ENCODE data around the gene PLAAT5.
A peak's percentile ranks its signal among the peaks of the same experiment; 100 is the strongest.
"Not testable (repeated sequence)": the region's sequence is repeated elsewhere in the genome, so short reads cannot be mapped to it uniquely, and the experiment has no call there.

PLAAT5 gene

DNA sequence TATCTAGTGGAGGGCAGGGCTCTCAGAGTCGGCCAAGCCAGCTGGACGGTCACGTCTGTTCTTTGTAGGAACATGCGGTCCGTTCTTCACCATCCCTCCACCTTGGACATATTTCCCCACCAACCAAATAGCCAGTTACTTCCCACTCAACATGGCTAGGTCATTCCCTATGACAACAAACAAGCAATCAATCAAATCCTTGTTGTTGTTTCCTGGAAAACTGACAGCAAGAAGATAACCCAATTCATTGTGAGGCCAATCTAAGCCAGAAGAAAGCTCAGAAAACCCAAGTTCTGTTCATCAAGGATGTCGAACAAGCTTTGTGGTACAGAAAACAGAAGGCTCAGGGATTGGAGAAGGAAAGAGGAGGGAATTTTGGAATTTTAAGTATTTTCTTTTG is 10.9 kb downstream of the PLAAT5 start:
- no peak for DNase-seq (ENCODE audit: low read depth)

DNA sequence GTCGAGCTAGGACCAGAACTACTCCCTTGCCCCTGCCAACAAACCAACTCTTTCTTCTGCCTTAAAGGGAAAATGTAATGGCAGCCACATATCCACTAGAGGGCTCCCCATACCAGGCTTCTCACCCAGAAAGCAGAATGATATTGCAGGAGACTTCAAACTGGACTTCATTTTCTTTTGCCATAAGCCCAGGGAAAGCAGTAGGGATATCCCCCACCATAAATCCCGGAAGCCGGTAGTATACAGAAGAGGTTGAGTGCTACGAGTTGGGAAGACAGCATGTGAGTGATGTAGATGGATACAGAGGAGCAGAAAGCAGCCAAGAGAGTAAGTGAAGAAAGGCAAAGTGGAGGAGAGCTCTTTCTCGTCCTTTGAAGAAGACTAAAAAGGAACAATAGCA is 12.1 kb downstream of the PLAAT5 start:
- peak; percentile 36 for DNase-seq (ENCODE audit: low read depth)

DNA sequence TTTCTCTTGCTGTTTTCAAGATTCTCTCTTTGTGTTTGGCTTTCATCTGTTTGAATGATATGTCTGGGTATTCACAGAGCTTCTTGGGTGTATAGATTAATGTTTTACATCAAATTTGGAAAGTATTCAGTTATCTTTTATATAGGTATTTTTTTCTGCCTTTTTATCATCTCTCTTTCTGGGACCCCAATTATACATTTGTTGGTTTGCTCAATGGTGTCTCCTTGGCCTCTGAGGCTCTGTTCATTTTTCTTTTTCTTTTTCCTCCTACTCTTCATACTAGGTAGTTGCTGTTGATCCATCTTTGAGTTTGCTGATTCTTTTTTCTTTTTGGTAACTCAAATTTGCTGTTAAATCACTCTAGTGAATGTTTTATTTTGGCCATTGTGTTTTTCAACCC is 14.3 kb downstream of the PLAAT5 start:
- no peak for DNase-seq (ENCODE audit: low read depth)

DNA sequence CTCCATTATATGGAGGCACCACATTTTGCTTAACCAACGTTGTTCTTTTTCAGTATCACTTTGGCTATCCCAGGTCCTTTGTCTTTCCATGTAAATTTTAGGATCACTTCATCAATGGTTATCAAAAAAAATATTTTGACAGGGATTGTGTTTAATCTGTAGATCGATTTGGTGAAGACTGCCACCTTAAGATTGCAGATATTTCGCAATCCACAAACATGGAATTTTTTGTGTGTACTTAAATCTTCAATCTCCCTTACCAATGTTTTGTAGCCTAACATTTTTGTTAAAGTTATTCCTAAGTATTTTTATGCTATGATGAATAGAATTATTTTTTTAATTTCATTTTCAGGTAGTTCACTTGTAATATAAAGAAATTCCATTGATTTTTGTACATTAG is 18.6 kb downstream of the PLAAT5 start:
- DNase-seq (ENCODE audit: low read depth) = no peak

DNA sequence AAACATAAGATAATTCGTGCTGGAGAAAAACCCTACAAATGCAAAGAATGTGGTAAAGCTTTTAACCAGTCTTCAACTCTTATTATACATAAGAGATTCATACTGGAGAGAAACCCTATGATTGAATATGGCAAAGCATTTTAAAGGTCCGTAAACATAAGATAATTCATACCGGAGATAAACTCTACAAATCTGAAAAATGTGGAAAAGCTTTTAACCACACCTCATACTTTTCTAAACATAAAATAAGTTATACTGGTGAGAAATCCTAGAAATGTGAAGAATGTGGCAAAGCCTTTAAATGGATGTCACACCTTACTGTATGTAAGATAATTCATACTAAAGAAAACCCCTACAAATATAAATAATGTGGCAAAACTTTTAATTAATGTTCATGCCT is 20.7 kb downstream of the PLAAT5 start:
- no peak for DNase-seq (ENCODE audit: low read depth)

DNA sequence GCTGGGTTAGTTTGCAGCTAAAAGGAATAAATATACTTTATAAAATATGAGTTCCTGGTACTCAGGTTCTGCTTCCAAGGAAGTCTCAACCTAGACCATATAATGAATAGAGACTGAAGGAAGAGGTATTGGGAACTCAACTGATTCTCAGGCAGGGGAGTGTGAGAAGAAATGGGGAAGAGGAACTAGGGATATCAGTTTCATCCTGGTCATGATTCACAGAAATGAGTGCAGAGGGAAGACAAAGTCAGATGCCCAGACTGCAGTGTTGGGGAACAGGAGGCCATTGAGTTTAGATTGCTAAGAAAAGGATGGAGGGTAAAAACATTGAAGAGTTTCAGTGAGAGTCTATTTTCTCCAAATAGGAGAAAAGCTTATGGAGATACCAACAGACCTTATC is 28.8 kb downstream of the PLAAT5 start:
- DNase-seq (ENCODE audit: low read depth) = no peak

DNA sequence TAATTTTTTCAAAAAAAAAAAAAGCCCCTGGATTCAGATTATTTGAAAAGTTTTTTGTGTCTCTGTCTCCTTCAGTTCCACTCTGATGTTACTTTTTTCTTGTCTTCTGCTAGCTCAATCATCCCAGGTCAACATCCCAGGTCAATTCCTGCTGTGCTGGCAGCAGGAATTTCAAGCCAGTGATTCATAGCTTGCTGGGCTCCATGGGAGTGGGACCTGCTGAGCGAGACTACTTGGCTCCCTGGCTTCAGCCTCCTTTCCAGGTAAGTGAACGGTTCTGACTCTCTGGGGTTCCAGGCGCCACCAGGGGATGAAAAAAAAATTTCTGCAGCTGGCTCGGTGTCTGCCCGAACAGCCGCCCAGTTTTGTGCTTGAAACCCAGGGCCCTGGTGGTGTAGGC is 31.4 kb downstream of the PLAAT5 start:
- DNase-seq (ENCODE audit: low read depth) = no peak

DNA sequence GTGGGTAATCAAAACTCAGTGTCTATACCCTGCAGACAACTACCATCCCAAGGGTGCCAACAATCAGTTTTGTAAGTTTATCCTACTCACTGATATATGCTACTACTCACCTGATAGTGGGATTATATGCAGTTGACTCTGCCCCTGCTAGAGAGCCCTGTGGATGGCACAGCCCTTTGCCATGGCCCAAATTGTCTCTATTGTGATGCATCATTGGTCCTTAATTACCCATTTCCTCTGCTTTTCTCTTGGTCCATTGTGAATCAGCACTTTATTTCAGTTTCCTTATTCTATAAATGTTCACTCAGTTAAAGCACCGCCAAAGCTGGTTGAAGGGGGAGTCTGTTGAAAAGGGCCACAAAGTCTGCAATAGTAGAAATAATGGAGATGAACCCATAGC is 42.3 kb downstream of the PLAAT5 start:
- no peak for DNase-seq (ENCODE audit: low read depth)

DNA sequence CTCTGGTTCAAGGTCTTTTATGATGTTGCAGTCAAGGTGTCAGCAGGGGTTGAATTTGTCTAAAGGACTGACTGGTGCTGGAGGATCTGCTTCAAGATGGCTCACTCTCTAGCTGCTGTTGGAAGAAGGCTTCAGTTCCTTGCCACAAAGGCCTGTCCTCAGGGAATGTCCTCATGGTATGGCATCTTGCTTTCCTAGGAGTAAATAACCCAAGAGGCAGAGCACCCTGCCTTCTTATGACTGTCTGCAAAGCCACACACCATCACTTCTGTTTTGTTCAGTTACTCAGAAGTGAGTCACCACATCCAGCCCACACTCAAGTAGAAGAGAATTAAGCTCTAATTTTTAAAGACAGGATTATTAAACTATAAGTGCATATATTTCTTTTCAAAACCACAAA is 45.2 kb downstream of the PLAAT5 start:
- no peak for DNase-seq (ENCODE audit: low read depth)

DNA sequence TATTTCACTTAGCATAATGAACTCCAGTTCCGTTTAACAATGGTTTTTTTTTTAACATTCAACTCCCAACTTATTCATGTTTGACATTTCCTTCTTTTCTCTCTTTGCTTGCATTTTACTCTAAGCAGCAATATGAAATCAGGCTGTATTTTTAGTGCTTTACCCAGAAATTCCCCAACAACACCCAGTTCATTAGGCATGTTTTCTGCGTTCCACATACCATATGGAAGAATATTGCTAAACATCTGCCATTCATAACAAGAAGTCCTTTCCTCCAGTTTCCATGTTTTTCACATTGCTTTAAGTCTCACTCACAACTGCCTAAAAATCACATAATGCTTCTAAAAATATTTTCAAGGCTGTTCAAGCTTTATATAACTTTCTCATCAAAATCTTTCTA is 45.8 kb downstream of the PLAAT5 start:
- no peak for DNase-seq (ENCODE audit: low read depth)

DNA sequence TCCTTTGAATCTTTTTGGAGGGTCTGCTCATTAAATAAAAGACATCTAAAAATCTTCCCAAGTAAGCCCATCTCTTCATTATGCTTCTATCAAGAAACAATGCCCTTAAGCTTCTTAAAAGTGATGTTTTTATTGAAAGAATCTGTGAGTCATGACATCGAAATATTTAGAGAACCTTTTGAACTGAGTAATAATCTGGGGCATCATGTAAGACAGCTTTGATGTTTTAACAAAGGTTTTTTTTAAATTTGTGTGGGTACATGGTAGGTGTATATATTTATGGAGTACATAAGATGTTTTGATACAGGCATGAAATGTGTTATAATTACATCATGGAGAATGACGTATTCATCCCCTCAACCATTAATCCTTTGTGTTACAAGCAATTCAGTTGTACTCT is 46.8 kb downstream of the PLAAT5 start:
- no peak for DNase-seq (ENCODE audit: low read depth)

DNA sequence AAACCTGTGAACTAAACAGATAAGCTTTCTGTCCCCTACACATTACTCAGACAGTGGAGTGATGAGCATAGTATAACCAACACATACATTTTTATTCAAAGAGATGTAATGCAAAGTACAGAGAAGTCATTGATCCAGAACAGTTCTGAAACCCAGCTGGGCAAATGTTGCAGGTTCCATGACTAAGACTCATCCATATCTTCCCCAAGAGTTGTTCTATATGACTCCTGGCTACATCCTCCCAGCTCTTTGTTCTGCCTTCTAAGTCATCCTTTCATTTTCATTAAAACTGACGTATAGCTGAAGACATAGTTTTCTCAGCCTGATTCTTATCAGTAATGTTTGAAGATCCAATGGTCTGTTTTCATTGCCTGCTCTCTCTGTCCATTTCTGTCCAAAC is 47.3 kb downstream of the PLAAT5 start:
- no peak for DNase-seq (ENCODE audit: low read depth)

DNA sequence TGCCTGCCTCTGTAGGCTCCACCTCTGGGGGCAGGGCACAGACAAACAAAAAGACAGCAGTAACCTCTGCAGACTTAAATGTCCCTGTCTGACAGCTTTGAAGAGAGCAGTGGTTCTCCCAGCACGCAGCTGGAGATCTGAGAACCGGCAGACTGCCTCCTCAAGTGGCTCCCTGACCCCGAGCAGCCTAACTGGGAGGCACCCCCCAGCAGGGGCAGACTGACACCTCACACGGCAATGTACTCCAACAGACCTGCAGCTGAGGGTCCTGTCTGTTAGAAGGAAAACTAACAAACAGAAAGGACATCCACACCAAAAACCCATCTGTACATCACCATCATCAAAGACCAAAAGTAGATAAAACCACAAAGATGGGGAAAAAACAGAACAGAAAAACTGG is 55.1 kb downstream of the PLAAT5 start:
- DNase-seq (ENCODE audit: low read depth) = not testable (repeated sequence)

DNA sequence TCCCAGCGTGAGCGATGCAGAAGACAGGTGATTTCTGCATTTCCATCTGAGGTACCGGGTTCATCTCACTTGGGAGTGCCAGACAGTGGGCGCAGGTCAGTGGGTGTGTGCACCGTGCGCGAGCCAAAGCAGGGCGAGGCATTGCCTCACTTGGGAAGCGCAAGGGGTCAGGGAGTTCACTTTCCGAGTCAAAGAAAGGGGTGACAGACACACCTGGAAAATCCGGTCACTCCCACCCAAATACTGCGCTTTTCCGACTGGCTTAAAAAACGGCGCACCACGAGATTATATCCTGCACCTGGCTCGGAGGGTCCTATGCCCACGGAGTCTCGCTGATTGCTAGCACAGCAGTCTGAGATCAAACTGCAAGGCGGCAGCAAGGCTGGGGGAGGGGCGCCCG is 55.6 kb downstream of the PLAAT5 start:
- not testable (repeated sequence) for DNase-seq (ENCODE audit: low read depth)

DNA sequence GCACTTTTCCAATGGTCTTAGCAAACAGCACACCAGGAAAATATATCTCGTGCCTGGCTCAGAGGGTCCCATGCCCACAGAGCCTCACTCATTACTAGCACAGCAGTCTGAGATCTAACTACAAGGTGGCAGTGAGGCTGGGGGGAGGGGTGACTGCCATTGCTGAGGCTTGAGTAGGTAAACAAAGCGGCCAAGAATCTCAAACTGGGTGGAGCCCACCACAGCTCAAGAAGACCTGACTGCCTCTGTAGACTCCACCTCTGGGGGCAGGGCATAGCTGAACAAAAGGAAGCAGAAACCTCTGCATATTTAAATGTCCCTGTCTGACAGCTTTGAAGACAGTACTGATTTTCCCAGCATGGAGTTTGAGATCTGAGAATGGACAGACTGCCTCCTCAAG is 60.2 kb downstream of the PLAAT5 start:
- not testable (repeated sequence) for DNase-seq (ENCODE audit: low read depth)

DNA sequence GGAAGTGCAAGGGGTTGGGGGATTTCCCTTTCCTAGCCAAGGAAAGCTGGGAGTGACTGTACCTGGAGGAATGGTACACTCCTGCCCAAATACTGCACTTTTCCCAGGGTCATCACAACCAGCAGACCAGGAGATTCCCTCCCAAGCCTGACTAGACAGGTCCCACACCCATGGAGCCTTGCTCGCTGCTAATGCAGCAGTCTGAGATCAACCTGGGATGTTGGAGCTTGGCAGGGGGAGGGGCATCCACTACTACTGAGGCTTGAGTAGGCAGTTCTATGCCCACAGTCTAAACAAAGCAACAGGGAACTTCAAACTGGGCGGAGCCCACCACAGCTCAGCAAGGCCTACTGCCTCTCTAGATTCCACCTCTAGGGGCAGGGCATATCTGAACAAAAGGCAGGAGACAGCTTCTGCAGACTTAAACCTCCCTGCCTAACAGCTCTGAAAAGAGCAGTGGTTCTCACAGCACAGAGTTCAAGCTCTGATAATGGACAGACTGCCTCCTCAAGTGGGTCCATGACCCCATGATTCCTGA is 62.9 kb downstream of the PLAAT5 start:
- DNase-seq (ENCODE audit: low read depth) = no peak

DNA sequence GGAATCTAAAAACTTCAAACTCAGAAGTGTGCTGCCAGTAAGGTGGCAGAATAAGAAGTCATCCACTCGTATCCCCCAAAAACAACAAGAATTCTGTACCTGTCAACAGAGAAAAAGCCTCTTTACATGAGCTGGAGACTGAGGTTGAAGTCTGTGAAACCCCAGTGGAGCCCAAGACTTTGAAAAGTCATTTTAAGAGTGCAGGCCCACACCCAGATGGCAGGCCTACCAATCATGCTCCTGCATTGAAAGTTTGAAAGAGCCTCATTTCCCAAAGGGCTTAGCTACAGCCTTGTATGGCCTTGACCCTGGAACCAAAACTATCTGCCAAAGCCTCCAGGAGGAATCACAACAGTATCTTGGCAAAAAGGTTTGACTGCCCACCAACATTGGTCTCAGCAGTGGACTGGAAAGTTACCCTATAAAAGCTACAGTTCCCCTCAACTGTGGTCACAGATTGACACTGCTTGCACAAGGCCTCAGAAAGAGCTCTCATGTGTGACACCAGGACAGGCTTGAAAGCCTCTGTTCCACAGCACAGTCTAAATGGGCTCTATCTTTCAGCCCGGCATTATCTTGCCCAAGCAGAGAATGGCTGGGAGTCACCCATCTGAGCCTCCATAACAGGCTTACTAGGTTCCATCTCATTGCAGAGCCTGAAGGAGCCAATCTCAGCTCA is 73.7 kb downstream of the PLAAT5 start:
- DNase-seq (ENCODE audit: low read depth) = no peak
